SK-N-SH treated with all-trans-retinoic acid at 6 μM for 48 hours (cell line): Measurements from ENCODE around the gene SLC13A5.

Experiments
- ATAC-seq: fragments of 200-7000 bp; cut with Tn5 transposase; 3 replicates; pipeline ENCODE4 v1.9.1; 2020; ENCODE audit warnings: mild to moderate bottlenecking, moderate library complexity
- ARNTL ChIP-seq: fragments of 450-650 bp; formaldehyde crosslinking; IDR thresholded peaks from 2 replicates; pipeline ENCODE4 v1.5.0; 2020; ENCODE audit warnings: low read depth, mild to moderate bottlenecking, moderate library complexity, borderline replicate concordance
- BACH2 ChIP-seq: fragments of 250-450 bp; sonication (Bioruptor Pico); IDR thresholded peaks from 2 replicates; pipeline ENCODE4 v1.9.0; 2021; ENCODE audit warnings: mild to moderate bottlenecking, borderline replicate concordance
- CREB5 ChIP-seq: fragments of 250-450 bp; sonication (Bioruptor Pico); IDR thresholded peaks from 2 replicates; pipeline ENCODE4 v1.5.1; 2020; ENCODE audit warnings: low read depth, mild to moderate bottlenecking, moderate library complexity
- CSDC2 ChIP-seq: fragments of 250-450 bp; sonication (Bioruptor Pico); IDR thresholded peaks from 2 replicates; pipeline ENCODE4 v1.5.0; 2020; ENCODE audit warnings: mild to moderate bottlenecking, moderate library complexity
- CSRNP3 ChIP-seq: fragments of 250-450 bp; sonication (Bioruptor Pico); IDR thresholded peaks from 2 replicates; pipeline ENCODE4 v1.5.1; 2021; ENCODE audit warnings: mild to moderate bottlenecking, moderate library complexity
- ESRRG ChIP-seq: fragments of 250-450 bp; sonication (Bioruptor Pico); IDR thresholded peaks from 2 replicates; pipeline ENCODE4 v1.6.1; 2021; ENCODE audit warnings: mild to moderate bottlenecking
- GLIS3 ChIP-seq: fragments of 250-450 bp; sonication (Bioruptor Pico); IDR thresholded peaks from 2 replicates; pipeline ENCODE4 v1.5.0; 2020; ENCODE audit warnings: mild to moderate bottlenecking, moderate library complexity
- ISL1 ChIP-seq: fragments of 250-450 bp; sonication (Bioruptor Pico); IDR thresholded peaks from 2 replicates; pipeline ENCODE4 v2.1.2; 2022; ENCODE audit warnings: mild to moderate bottlenecking, moderate library complexity
- OSR1 ChIP-seq: fragments of 250-450 bp; sonication (Bioruptor Pico); IDR thresholded peaks from 2 replicates; pipeline ENCODE4 v1.8.0; 2022; ENCODE audit warnings: moderate library complexity, mild to moderate bottlenecking, inconsistent platforms
- PATZ1 ChIP-seq: fragments of 250-450 bp; sonication (Bioruptor Pico); IDR thresholded peaks from 2 replicates; pipeline ENCODE4 v1.8.0; 2020; ENCODE audit warnings: mild to moderate bottlenecking, moderate library complexity, borderline replicate concordance
- POU6F1 ChIP-seq: fragments of 250-450 bp; sonication (Bioruptor Pico); IDR thresholded peaks from 2 replicates; pipeline ENCODE4 v1.8.0; 2021; ENCODE audit warnings: low read depth, mild to moderate bottlenecking, moderate library complexity, borderline replicate concordance
- PPARA ChIP-seq: fragments of 250-450 bp; sonication (Bioruptor Pico); IDR thresholded peaks from 2 replicates; pipeline ENCODE4 v1.5.0; 2020; ENCODE audit warnings: mild to moderate bottlenecking, borderline replicate concordance
- RARB ChIP-seq: fragments of 250-450 bp; sonication (Bioruptor Pico); IDR thresholded peaks from 2 replicates; pipeline ENCODE4 v1.8.0; 2021; ENCODE audit warnings: mild to moderate bottlenecking, moderate library complexity
- SNAI2 ChIP-seq: fragments of 250-450 bp; sonication (Bioruptor Pico); IDR thresholded peaks from 2 replicates; pipeline ENCODE4 v1.5.0; 2020; ENCODE audit warnings: mild to moderate bottlenecking, moderate library complexity
- TCF4 ChIP-seq: fragments of 250-450 bp; sonication (Bioruptor Pico); IDR thresholded peaks from 2 replicates; pipeline ENCODE4 v1.8.0; 2021; ENCODE audit warnings: mild to moderate bottlenecking, moderate library complexity, borderline replicate concordance
- TOX ChIP-seq: fragments of 250-450 bp; sonication (Bioruptor Pico); IDR thresholded peaks from 2 replicates; pipeline ENCODE4 v1.8.0; 2021; ENCODE audit warnings: mild to moderate bottlenecking, moderate library complexity, borderline replicate concordance
- TSHZ2 ChIP-seq: fragments of 250-450 bp; sonication (Bioruptor Pico); IDR thresholded peaks from 2 replicates; pipeline ENCODE4 v1.5.0; 2020; ENCODE audit warnings: mild to moderate bottlenecking, moderate library complexity
- ZFP3 ChIP-seq: fragments of 250-450 bp; sonication (Bioruptor Pico); IDR thresholded peaks from 2 replicates; pipeline ENCODE4 v1.5.0; 2020; ENCODE audit warnings: mild to moderate bottlenecking, moderate library complexity
- ZFP30 ChIP-seq: fragments of 450-650 bp; formaldehyde crosslinking; IDR thresholded peaks from 2 replicates; pipeline ENCODE4 v1.5.0; 2022; ENCODE audit warnings: mild to moderate bottlenecking, moderate library complexity
- ZNF565 ChIP-seq: fragments of 450-650 bp; formaldehyde crosslinking; conservative IDR thresholded peaks from 2 replicates; pipeline ENCODE4 v1.5.0; 2020; ENCODE audit warnings: low read depth, mild to moderate bottlenecking, moderate library complexity
- ZNF70 ChIP-seq: fragments of 450-650 bp; formaldehyde crosslinking; IDR thresholded peaks from 2 replicates; pipeline ENCODE4 v1.5.0; 2020; ENCODE audit warnings: mild to moderate bottlenecking, moderate library complexity
- ZNF8 ChIP-seq: fragments of 450-650 bp; formaldehyde crosslinking; IDR thresholded peaks from 2 replicates; pipeline ENCODE4 v1.5.0; 2020; ENCODE audit warnings: mild to moderate bottlenecking, moderate library complexity

Gene SLC13A5

GRCh38 chr17:6684881-6685767, 28.0 kb downstream of the SLC13A5 start:
- TF ChIP-seq ARNTL (CRISPR knock-in tag) (no peak), ISL1 (CRISPR knock-in tag) (no peak), BACH2 (CRISPR knock-in tag) (no peak)
- no peak for ATAC-seq

GRCh38 chr17:6684460-6684783, 28.7 kb downstream of the SLC13A5 start:
- no peak for ATAC-seq
- no peak for TF ChIP-seq TSHZ2
- TF ChIP-seq CSRNP3 (CRISPR knock-in tag) = no peak
- no peak for TF ChIP-seq GLIS3 (CRISPR knock-in tag)
- TF ChIP-seq ISL1 (CRISPR knock-in tag) = no peak
- TF ChIP-seq ZFP3 (CRISPR knock-in tag) = no peak
- TF ChIP-seq ARNTL (CRISPR knock-in tag) = no peak
- TF ChIP-seq RARB (CRISPR knock-in tag) = no peak
- TF ChIP-seq ZFP30 (CRISPR knock-in tag) = no peak
- TF ChIP-seq ZNF8 (CRISPR knock-in tag) = no peak
- no peak for TF ChIP-seq BACH2 (CRISPR knock-in tag)
- TF ChIP-seq CREB5 = no peak
- TF ChIP-seq OSR1 (CRISPR knock-in tag) = no peak
- TF ChIP-seq ESRRG = no peak
- no peak for TF ChIP-seq SNAI2 (CRISPR knock-in tag)
- TF ChIP-seq PATZ1 (CRISPR knock-in tag) = no peak
- no peak for TF ChIP-seq PPARA (CRISPR knock-in tag)
- TF ChIP-seq TOX (CRISPR knock-in tag) = no peak
- no peak for TF ChIP-seq TCF4 (CRISPR knock-in tag)
- TF ChIP-seq ZNF70 (CRISPR knock-in tag) = no peak
- no peak for TF ChIP-seq CSDC2

GRCh38 chr17:6683730-6684459, 29.3 kb downstream of the SLC13A5 start:
- no peak for ATAC-seq
- no peak for TF ChIP-seq POU6F1 (CRISPR knock-in tag)
- TF ChIP-seq RARB (CRISPR knock-in tag) = no peak
- TF ChIP-seq PATZ1 (CRISPR knock-in tag) = no peak
- TF ChIP-seq GLIS3 (CRISPR knock-in tag) = no peak
- no peak for TF ChIP-seq ZNF8 (CRISPR knock-in tag)
- no peak for TF ChIP-seq ZNF70 (CRISPR knock-in tag)
- no peak for TF ChIP-seq TOX (CRISPR knock-in tag)
- TF ChIP-seq OSR1 (CRISPR knock-in tag) = no peak
- no peak for TF ChIP-seq ZFP30 (CRISPR knock-in tag)
- no peak for TF ChIP-seq ZNF565 (CRISPR knock-in tag)
- TF ChIP-seq TCF4 (CRISPR knock-in tag) = no peak
